IMR-90 (cell line): ENCODE measurements around the gene DVL1.

Experiments used
- FOS ChIP-seq: fragments of 150-350 bp; IDR thresholded peaks from 2 replicates; pipeline ENCODE4 v1.6.1; 2016; ENCODE audit warnings: low read depth, low read length
- MAZ ChIP-seq: IDR thresholded peaks from 2 replicates; pipeline ENCODE4 v1.6.1; 2012; ENCODE audit warnings: low read depth, mild to moderate bottlenecking, low read length, improper control_type of control experiment, moderate library complexity, borderline replicate concordance
- POLR2A ChIP-seq: IDR thresholded peaks from 2 replicates; pipeline ENCODE4 v1.6.1; 2012; ENCODE audit warnings: mild to moderate bottlenecking, low read depth, low read length
- RAD21 ChIP-seq: IDR thresholded peaks from 2 replicates; pipeline ENCODE4 v1.6.1; 2012; ENCODE audit warnings: low read length, improper control_type of control experiment
- RFX5 ChIP-seq: IDR thresholded peaks from 2 replicates; pipeline ENCODE4 v1.8.0; 2012; ENCODE audit warnings: low read depth, mild to moderate bottlenecking, low read length, moderate library complexity
- TF ChIP-seq, protein P1 (sequence below): conservative IDR thresholded peaks from 2 replicates; pipeline ENCODE4 v1.5.1; 2012; ENCODE audit warnings: mild to moderate bottlenecking, low read depth, low read length, improper control_type of control experiment
- TF ChIP-seq, protein P2 (sequence below): fragments of 150-350 bp; IDR thresholded peaks from 2 replicates; pipeline ENCODE4 v1.6.1; 2016; ENCODE audit warnings: low read depth, mild to moderate bottlenecking, low read length, moderate library complexity, borderline replicate concordance

DNA sequence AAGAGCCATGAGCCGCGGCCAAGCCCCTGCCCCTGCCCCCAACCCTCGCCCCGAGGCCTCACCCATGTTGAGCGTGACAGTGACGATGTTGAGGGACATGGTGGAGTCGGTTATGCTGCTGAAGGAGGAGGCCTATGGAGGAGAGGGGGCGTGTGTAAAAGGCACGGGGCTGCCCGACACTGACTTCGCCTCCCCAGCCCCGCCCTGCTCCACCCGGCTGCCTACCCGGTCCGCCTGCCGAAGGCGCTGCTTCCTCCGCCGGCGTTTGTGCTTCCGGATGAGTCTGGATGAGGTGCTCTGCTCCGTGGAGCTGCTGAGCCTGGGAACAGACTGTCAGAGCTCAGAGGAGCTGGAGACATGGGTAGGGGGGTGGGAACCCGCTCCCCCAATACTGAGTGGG lies 9.0 kb downstream of the DVL1 start:
- TF ChIP-seq, protein P1, sequence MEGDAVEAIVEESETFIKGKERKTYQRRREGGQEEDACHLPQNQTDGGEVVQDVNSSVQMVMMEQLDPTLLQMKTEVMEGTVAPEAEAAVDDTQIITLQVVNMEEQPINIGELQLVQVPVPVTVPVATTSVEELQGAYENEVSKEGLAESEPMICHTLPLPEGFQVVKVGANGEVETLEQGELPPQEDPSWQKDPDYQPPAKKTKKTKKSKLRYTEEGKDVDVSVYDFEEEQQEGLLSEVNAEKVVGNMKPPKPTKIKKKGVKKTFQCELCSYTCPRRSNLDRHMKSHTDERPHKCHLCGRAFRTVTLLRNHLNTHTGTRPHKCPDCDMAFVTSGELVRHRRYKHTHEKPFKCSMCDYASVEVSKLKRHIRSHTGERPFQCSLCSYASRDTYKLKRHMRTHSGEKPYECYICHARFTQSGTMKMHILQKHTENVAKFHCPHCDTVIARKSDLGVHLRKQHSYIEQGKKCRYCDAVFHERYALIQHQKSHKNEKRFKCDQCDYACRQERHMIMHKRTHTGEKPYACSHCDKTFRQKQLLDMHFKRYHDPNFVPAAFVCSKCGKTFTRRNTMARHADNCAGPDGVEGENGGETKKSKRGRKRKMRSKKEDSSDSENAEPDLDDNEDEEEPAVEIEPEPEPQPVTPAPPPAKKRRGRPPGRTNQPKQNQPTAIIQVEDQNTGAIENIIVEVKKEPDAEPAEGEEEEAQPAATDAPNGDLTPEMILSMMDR: no peak
- TF ChIP-seq POLR2A: no peak
- TF ChIP-seq MAZ: no peak
- TF ChIP-seq, protein P2, sequence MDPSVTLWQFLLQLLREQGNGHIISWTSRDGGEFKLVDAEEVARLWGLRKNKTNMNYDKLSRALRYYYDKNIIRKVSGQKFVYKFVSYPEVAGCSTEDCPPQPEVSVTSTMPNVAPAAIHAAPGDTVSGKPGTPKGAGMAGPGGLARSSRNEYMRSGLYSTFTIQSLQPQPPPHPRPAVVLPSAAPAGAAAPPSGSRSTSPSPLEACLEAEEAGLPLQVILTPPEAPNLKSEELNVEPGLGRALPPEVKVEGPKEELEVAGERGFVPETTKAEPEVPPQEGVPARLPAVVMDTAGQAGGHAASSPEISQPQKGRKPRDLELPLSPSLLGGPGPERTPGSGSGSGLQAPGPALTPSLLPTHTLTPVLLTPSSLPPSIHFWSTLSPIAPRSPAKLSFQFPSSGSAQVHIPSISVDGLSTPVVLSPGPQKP: no peak
- no peak for TF ChIP-seq RFX5
- TF ChIP-seq RAD21: no peak
- TF ChIP-seq FOS: no peak
